SK-N-SH (cell line): Measurements from ENCODE around the gene SLC41A3. TPM values are rescaled to one million over a fixed set of nuclear protein-coding genes. Genes with fewer than 3 reads are reported as not detected.

Source experiments
- CTCF ChIA-PET: fragments of 300-600, 350-600 bp; formaldehyde crosslinking; extraction: SDS; loops from one replicate; lab custom pipeline; 2021; lab: Yijun Ruan, JAX
- POLR2A ChIA-PET: fragments of 350-600 bp; sonication (Branson Sonifier 250); formaldehyde crosslinking; extraction: SDS; loops from one replicate; lab custom pipeline; 2020; ENCODE audit warnings: antibody characterized with exemption, inconsistent platforms; lab: Yijun Ruan, JAX
- DNase-seq: peaks from one replicate; pipeline ENCODE4 v3.0.0; 2012
- H2AFZ ChIP-seq: fragments of 200-600 bp; sonication (generic); 2 replicates; pipeline ENCODE4 v1.8.1; 2016; ENCODE audit warnings: antibody characterized with exemption, mild to moderate bottlenecking, low read depth
- H3F3A ChIP-seq: fragments of 200-600 bp; sonication (generic); replicated peaks from 2 replicates; pipeline ENCODE3; 2016; ENCODE audit warnings: antibody characterized with exemption, mild to moderate bottlenecking; ENCODE audit not compliant: insufficient read depth
- H3K27ac ChIP-seq, 2 experiments: fragments of 200-500 bp in 1 of 2; fragments of 200-600 bp in 1 of 2; sonication (Bioruptor generic) in 1 of 2; sonication (generic), shearing (Covaris generic) in 1 of 2; 2 replicates each; pipeline versions ENCODE4 v1.5.1 to v1.6.1; 2014 to 2016; ENCODE audit warnings: low read depth in 2 of 2, inconsistent platforms in 1 of 2, low read length in 1 of 2, mild to moderate bottlenecking in 1 of 2, mixed read lengths in 1 of 2
- H3K27me3 ChIP-seq: fragments of 200-600 bp; sonication (generic), shearing (Covaris generic); 2 replicates; pipeline ENCODE4 v1.6.1; 2016; ENCODE audit warnings: mixed run types; ENCODE audit not compliant: insufficient read depth
- H3K36me3 ChIP-seq, 2 experiments: fragments of 200-500 bp in 1 of 2; fragments of 200-600 bp in 1 of 2; sonication (Bioruptor generic) in 1 of 2; sonication (generic) in 1 of 2; replicated peaks in 1 of 2; 2 replicates each; pipeline versions ENCODE3 to v1.5.1; 2014 to 2016; ENCODE audit warnings: low read length in 1 of 2, mild to moderate bottlenecking in 1 of 2; ENCODE audit not compliant: insufficient read depth in 2 of 2, control insufficient read depth in 1 of 2
- H3K4me1 ChIP-seq, 2 experiments: fragments of 200-500 bp in 1 of 2; fragments of 200-600 bp in 1 of 2; sonication (Bioruptor generic) in 1 of 2; sonication (generic), shearing (Covaris generic) in 1 of 2; 2 replicates each; pipeline versions ENCODE4 v1.5.1 to v1.6.1; 2014 to 2016; ENCODE audit warnings: low read depth in 1 of 2, low read length in 1 of 2, mixed run types in 1 of 2; ENCODE audit not compliant: insufficient read depth in 2 of 2, control insufficient read depth in 1 of 2
- H3K4me2 ChIP-seq: fragments of 200-600 bp; sonication (generic), shearing (Covaris generic); 2 replicates; pipeline ENCODE4 v1.6.1; 2017; ENCODE audit warnings: mixed run types
- H3K4me3 ChIP-seq, 2 experiments: fragments of 200-500 bp in 1 of 2; fragments of 200-600 bp in 1 of 2; sonication (Bioruptor generic) in 1 of 2; sonication (generic), shearing (Covaris generic) in 1 of 2; 2 replicates each; pipeline versions ENCODE4 v1.5.1 to v1.8.1; 2014 to 2016; ENCODE audit warnings: low read depth in 2 of 2, inconsistent platforms in 1 of 2, low read length in 1 of 2, mild to moderate bottlenecking in 1 of 2, mixed read lengths in 1 of 2, moderate library complexity in 1 of 2
- H3K79me2 ChIP-seq: fragments of 200-600 bp; sonication (generic); 2 replicates; pipeline ENCODE4 v1.8.1; 2017; ENCODE audit warnings: mild to moderate bottlenecking; ENCODE audit not compliant: insufficient read depth
- H3K9ac ChIP-seq: fragments of 200-600 bp; sonication (generic); 2 replicates; pipeline ENCODE4 v1.6.1; 2017; ENCODE audit warnings: mixed run types
- H3K9me2 ChIP-seq: fragments of 200-600 bp; sonication (generic); 2 replicates; pipeline ENCODE4 v1.6.1; 2017; ENCODE audit warnings: mixed run types
- H3K9me3 ChIP-seq: fragments of 200-600 bp; sonication (generic); 2 replicates; pipeline ENCODE4 v1.6.1; 2017; ENCODE audit warnings: mixed run types, mild to moderate bottlenecking, moderate library complexity
- H4K20me1 ChIP-seq: fragments of 200-600 bp; sonication (generic); 2 replicates; pipeline ENCODE4 v1.6.1; 2017; ENCODE audit warnings: mild to moderate bottlenecking, mixed run types; ENCODE audit not compliant: insufficient read depth
- EP300 ChIP-seq, 2 experiments: IDR thresholded peaks; 2 replicates each; pipeline versions ENCODE4 v1.4.0 to v1.6.1; 2012; ENCODE audit warnings: borderline replicate concordance in 1 of 2, low read depth in 1 of 2, low read length in 1 of 2
- EZH2phosphoT487 ChIP-seq: fragments of 200-600 bp; sonication (generic); IDR thresholded peaks from 2 replicates; pipeline ENCODE4 v1.6.1; 2017; ENCODE audit warnings: low read depth, mixed run types, mild to moderate bottlenecking, antibody characterized with exemption, moderate library complexity, borderline replicate concordance
- FOSL2 ChIP-seq: IDR thresholded peaks from 2 replicates; pipeline ENCODE4 v1.4.0; 2012; ENCODE audit warnings: low read depth, mild to moderate bottlenecking, moderate library complexity, borderline replicate concordance
- FOXM1 ChIP-seq: IDR thresholded peaks from 2 replicates; pipeline ENCODE4 v1.4.0; 2012; ENCODE audit warnings: low read depth, mild to moderate bottlenecking
- GATA2 ChIP-seq: sonication (generic); formaldehyde crosslinking; IDR thresholded peaks from 2 replicates; pipeline ENCODE4 v1.5.0; 2020; ENCODE audit warnings: mild to moderate bottlenecking, missing genetic modification reagents
- NFIC ChIP-seq: IDR thresholded peaks from 2 replicates; pipeline ENCODE4 v1.4.0; 2012; ENCODE audit warnings: borderline replicate concordance
- POLR2AphosphoS5 ChIP-seq: IDR thresholded peaks from 2 replicates; pipeline ENCODE4 v1.6.1; 2012; ENCODE audit warnings: low read depth, low read length
- RFX5 ChIP-seq: IDR thresholded peaks from 2 replicates; pipeline ENCODE4 v1.6.1; 2012; ENCODE audit warnings: mild to moderate bottlenecking, improper control_type of control experiment, low read length
- RXRA ChIP-seq: IDR thresholded peaks from 2 replicates; pipeline ENCODE4 v1.4.0; 2012; ENCODE audit warnings: low read depth, mild to moderate bottlenecking, borderline replicate concordance
- SMC3 ChIP-seq: IDR thresholded peaks from 2 replicates; pipeline ENCODE4 v1.6.1; 2012; ENCODE audit warnings: low read depth, low read length, improper control_type of control experiment
- TEAD4 ChIP-seq: IDR thresholded peaks from 2 replicates; pipeline ENCODE4 v1.4.0; 2012; ENCODE audit warnings: mild to moderate bottlenecking, borderline replicate concordance; ENCODE audit not compliant: insufficient read depth
- USF1 ChIP-seq: IDR thresholded peaks from 2 replicates; pipeline ENCODE4 v1.4.0; 2012; ENCODE audit warnings: low read depth, borderline replicate concordance
- YY1 ChIP-seq: IDR thresholded peaks from 2 replicates; pipeline ENCODE4 v1.4.0; 2012; ENCODE audit warnings: low read depth, mild to moderate bottlenecking
- WGBS: methylation state at CpG from one replicate; pipeline ENCODE4 v1.1.6; 2017; ENCODE audit warnings: low lambda C conversion rate; 5-methylcytosine and 5-hydroxymethylcytosine counted together
- polyA plus RNA-seq, 3 experiments: library from polyadenylated mRNA; depleted of rRNA; stranded (reverse); fragments of >200 nt; gene quantifications; 2 replicates each; pipeline ENCODE4 v1.2.3, GENCODE V29; 2012
- TF ChIP-seq, protein P1 (sequence below): fragments of 200-600 bp; sonication (generic); IDR thresholded peaks from 2 replicates; pipeline ENCODE4 v1.6.1; 2017; ENCODE audit warnings: antibody characterized with exemption, mild to moderate bottlenecking, moderate library complexity
- TF ChIP-seq, protein P2 (sequence below): fragments of 150-350 bp; IDR thresholded peaks from 2 replicates; pipeline ENCODE4 v1.6.1; 2017; ENCODE audit warnings: antibody characterized with exemption, low read length, low read depth, borderline replicate concordance
- TF ChIP-seq, protein P3 (sequence below): IDR thresholded peaks from 2 replicates; pipeline ENCODE4 v1.6.1; 2012; ENCODE audit warnings: mild to moderate bottlenecking, low read depth, low read length, moderate library complexity

SLC41A3 gene
- polyA plus RNA-seq, 1 of the 3 experiments (the other 2 are of a cell fraction): 53.4 TPM

DNA sequence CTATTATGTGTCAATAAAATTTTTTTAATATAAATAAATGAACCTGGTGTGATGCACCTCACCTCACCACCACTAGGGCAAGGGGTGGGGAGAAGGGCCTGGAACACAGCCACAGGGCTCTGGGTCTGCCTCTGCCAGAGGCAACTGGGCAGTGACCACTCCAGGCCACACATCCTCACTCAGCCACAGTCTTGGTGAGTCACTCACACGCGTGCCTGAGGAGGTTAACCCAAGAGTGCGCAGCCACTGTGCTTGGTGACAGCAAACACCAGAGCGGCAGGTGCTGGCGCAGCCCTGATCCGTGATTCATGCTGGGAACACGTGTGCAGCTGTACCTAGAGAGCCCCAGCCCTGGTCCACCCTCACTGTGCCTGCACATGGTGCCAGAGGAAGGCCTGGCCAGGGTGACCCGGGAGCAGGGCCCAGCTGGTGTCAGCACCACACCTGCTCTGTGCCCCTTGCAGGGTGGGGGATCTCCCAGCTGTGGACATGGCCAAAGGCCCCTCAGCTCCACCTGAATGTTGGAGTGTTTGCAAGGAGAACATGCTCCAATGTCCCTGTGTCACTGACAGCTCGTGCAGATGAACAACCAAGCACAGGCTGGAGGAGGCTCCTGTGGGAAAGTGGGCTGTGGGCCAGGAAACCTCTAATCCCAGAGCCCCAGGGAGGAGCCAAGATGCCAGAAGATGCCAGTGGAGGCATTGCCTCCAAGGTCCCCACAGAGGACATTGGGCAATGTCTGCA is 2.1 kb downstream of the SLC41A3 start:
- DNase-seq: peak; percentile 50
- ChIA-PET CTCF (interaction anchor here (0.7 kb wide), 1 partner anchor 53 kb away, joined by 3 read pairs; no protein-coding TSS in a partner anchor), POLR2A (no interaction called here)
- H3K27me3 ChIP-seq: no peaks in the 10 kb centered on the region
- no peak overlapping the region for H3K27ac ChIP-seq
- no peak overlapping the region; a peak in 1 of 4 replicates for H3K4me3 ChIP-seq
- no peak overlapping the region for H3K4me2 ChIP-seq
- peaks cover 0 to 5% of the 10 kb centered on the region in 2 experiments for H3K36me3 ChIP-seq
- H3K4me1 ChIP-seq: peaks cover 0 to 15% of the 10 kb centered on the region in 2 experiments; a peak in 2 of 4 replicates
- H3K9me3 ChIP-seq: 0 out of 2 replicates have a peak, but pooled peaks cover 6% of the 10 kb centered on the region
- TF ChIP-seq TEAD4: no peak
- TF ChIP-seq, protein P1, sequence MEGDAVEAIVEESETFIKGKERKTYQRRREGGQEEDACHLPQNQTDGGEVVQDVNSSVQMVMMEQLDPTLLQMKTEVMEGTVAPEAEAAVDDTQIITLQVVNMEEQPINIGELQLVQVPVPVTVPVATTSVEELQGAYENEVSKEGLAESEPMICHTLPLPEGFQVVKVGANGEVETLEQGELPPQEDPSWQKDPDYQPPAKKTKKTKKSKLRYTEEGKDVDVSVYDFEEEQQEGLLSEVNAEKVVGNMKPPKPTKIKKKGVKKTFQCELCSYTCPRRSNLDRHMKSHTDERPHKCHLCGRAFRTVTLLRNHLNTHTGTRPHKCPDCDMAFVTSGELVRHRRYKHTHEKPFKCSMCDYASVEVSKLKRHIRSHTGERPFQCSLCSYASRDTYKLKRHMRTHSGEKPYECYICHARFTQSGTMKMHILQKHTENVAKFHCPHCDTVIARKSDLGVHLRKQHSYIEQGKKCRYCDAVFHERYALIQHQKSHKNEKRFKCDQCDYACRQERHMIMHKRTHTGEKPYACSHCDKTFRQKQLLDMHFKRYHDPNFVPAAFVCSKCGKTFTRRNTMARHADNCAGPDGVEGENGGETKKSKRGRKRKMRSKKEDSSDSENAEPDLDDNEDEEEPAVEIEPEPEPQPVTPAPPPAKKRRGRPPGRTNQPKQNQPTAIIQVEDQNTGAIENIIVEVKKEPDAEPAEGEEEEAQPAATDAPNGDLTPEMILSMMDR: peak; percentile 43; the same call in 1 of the 2 replicates
- no peak for TF ChIP-seq SMC3
- no peak for TF ChIP-seq EP300 (IDR thresholded peaks at IDR 0.05; ENCODE audit: borderline replicate concordance in 1 of 2, low read depth in 1 of 2, low read length in 1 of 2)
- no peak for TF ChIP-seq FOXM1
- no peaks in the 10 kb centered on the region for H4K20me1 ChIP-seq
- H3K9ac ChIP-seq: no peak overlapping the region
- no peaks in the 10 kb centered on the region for H3F3A ChIP-seq
- 81% methylated on average over 7 of the region's 9 CpGs for WGBS
- H3K79me2 ChIP-seq: peaks cover 7% of the 10 kb centered on the region; the same call in 1 of the 2 replicates
- H3K9me2 ChIP-seq: no peaks in the 10 kb centered on the region
- H2AFZ ChIP-seq: no peak overlapping the region

- Histone ChIP-seq H3K9me2 (no peaks in the 10 kb centered on the region), H3K27ac (no peak overlapping the region), H3K9me3 (0 out of 2 replicates have a peak, but pooled peaks cover 4% of the 10 kb centered on the region), H3K4me3 (no peak overlapping the region), H3K4me2 (no peak overlapping the region), H3K27me3 (no peaks in the 10 kb centered on the region), H2AFZ (no peak overlapping the region), H3K36me3 (peaks cover 0 to 5% of the 10 kb centered on the region in 2 experiments), H3F3A (no peaks in the 10 kb centered on the region), H3K4me1 (peaks cover 0 to 15% of the 10 kb centered on the region in 2 experiments; a peak in 2 of 4 replicates), H3K9ac (no peak overlapping the region), H4K20me1 (no peaks in the 10 kb centered on the region), H3K79me2 (peaks cover 7% of the 10 kb centered on the region; the same call in 1 of the 2 replicates)
- ChIA-PET CTCF (interaction anchor here (0.7 to 1.3 kb wide), 2 partner anchors 16 to 475 kb away, joined by 3 read pairs; no protein-coding TSS in a partner anchor), POLR2A (no interaction called here)
- WGBS: 92% methylated on average over 4 of the region's 5 CpGs
- no peak for DNase-seq
- TF ChIP-seq EZH2phosphoT487 (no peak), FOSL2 (no peak), NFIC (no peak), YY1 (no peak), RFX5 (no peak), FOXM1 (no peak), USF1 (no peak), POLR2AphosphoS5 (no peak), RXRA (no peak), GATA2 (CRISPR knock-in tag) (no peak), TEAD4 (no peak)
- TF ChIP-seq, protein P2, sequence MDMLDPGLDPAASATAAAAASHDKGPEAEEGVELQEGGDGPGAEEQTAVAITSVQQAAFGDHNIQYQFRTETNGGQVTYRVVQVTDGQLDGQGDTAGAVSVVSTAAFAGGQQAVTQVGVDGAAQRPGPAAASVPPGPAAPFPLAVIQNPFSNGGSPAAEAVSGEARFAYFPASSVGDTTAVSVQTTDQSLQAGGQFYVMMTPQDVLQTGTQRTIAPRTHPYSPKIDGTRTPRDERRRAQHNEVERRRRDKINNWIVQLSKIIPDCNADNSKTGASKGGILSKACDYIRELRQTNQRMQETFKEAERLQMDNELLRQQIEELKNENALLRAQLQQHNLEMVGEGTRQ: no peak
- TF ChIP-seq, protein P3, sequence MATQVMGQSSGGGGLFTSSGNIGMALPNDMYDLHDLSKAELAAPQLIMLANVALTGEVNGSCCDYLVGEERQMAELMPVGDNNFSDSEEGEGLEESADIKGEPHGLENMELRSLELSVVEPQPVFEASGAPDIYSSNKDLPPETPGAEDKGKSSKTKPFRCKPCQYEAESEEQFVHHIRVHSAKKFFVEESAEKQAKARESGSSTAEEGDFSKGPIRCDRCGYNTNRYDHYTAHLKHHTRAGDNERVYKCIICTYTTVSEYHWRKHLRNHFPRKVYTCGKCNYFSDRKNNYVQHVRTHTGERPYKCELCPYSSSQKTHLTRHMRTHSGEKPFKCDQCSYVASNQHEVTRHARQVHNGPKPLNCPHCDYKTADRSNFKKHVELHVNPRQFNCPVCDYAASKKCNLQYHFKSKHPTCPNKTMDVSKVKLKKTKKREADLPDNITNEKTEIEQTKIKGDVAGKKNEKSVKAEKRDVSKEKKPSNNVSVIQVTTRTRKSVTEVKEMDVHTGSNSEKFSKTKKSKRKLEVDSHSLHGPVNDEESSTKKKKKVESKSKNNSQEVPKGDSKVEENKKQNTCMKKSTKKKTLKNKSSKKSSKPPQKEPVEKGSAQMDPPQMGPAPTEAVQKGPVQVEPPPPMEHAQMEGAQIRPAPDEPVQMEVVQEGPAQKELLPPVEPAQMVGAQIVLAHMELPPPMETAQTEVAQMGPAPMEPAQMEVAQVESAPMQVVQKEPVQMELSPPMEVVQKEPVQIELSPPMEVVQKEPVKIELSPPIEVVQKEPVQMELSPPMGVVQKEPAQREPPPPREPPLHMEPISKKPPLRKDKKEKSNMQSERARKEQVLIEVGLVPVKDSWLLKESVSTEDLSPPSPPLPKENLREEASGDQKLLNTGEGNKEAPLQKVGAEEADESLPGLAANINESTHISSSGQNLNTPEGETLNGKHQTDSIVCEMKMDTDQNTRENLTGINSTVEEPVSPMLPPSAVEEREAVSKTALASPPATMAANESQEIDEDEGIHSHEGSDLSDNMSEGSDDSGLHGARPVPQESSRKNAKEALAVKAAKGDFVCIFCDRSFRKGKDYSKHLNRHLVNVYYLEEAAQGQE: no peak
Observed at GRCh38 chr3:126080970-126081369, 3.0 kb downstream of the SLC41A3 start.
